GM18861 (cell line): ENCODE measurements around the gene WASHC2C.
"Not testable (repeated sequence)": the region's sequence is repeated elsewhere in the genome, so short reads cannot be mapped to it uniquely, and the experiment has no call there.

Source experiments
- ATAC-seq: cut with Tn5 transposase; IDR thresholded peaks from one replicate; pipeline ENCODE4 v1.9.1; 2021; ENCODE audit not compliant: unreplicated experiment

The WASHC2C gene

GRCh38 chr10:45726703-45727420 is at the start of gene WASHC2C:
TSS of gene WASHC2C (plus strand) at chr10:45727266. CDS start at chr10:45727318, 52 bp downstream.
- ATAC-seq = peak; percentile 87

GRCh38 chr10:45678467-45678866 is 48.6 kb upstream of the WASHC2C start:
- ATAC-seq = not testable (repeated sequence)

- peak; percentile 81 for ATAC-seq
Observed at GRCh38 chr10:45710200-45710796, 16.8 kb upstream of the WASHC2C start.

- not testable (repeated sequence) for ATAC-seq
Observed at GRCh38 chr10:45711223-45711622, 15.8 kb upstream of the WASHC2C start.

- not testable (repeated sequence) for ATAC-seq
Observed at GRCh38 chr10:45717053-45717452, 10.0 kb upstream of the WASHC2C start.

- not testable (repeated sequence) for ATAC-seq
Observed at GRCh38 chr10:45717642-45718041, 9.4 kb upstream of the WASHC2C start.

GRCh38 chr10:45721503-45721902 is 5.6 kb upstream of the WASHC2C start:
- not testable (repeated sequence) for ATAC-seq

GRCh38 chr10:45723851-45724250 is 3.2 kb upstream of the WASHC2C start:
- not testable (repeated sequence) for ATAC-seq

- ATAC-seq = peak; percentile 28
Observed at GRCh38 chr10:45727421-45727965, 427 bp downstream of the WASHC2C start.

GRCh38 chr10:45734449-45734848 is 7.4 kb downstream of the WASHC2C start:
- not testable (repeated sequence) for ATAC-seq

GRCh38 chr10:45734867-45735266 is 7.8 kb downstream of the WASHC2C start:
- not testable (repeated sequence) for ATAC-seq

- ATAC-seq = not testable (repeated sequence)
Observed at GRCh38 chr10:45741559-45741958, 14.5 kb downstream of the WASHC2C start.

GRCh38 chr10:45742014-45742413 is 14.9 kb downstream of the WASHC2C start:
- ATAC-seq = not testable (repeated sequence)

GRCh38 chr10:45751141-45751540 is 24.1 kb downstream of the WASHC2C start:
- ATAC-seq = not testable (repeated sequence)

- ATAC-seq = not testable (repeated sequence)
Observed at GRCh38 chr10:45752210-45752609, 25.1 kb downstream of the WASHC2C start.

- ATAC-seq = not testable (repeated sequence)
Observed at GRCh38 chr10:45753979-45754495, 27.0 kb downstream of the WASHC2C start.

GRCh38 chr10:45755083-45755482 is 28.0 kb downstream of the WASHC2C start:
- not testable (repeated sequence) for ATAC-seq

- ATAC-seq = not testable (repeated sequence)
Observed at GRCh38 chr10:45756065-45756464, 29.0 kb downstream of the WASHC2C start.

GRCh38 chr10:45757661-45758396 is 30.8 kb downstream of the WASHC2C start:
- not testable (repeated sequence) for ATAC-seq

GRCh38 chr10:45761622-45762021 is 34.6 kb downstream of the WASHC2C start:
- not testable (repeated sequence) for ATAC-seq

GRCh38 chr10:45763037-45763436 is 36.0 kb downstream of the WASHC2C start:
- ATAC-seq = not testable (repeated sequence)
